NOMO-1 treated with dmso at 0.1 percent for 144 hours (cell line): Measurements from ENCODE around the gene AJM1.

ENCODE experiments used
- DNase-seq: peaks from one replicate; lab custom pipeline; 2025; ENCODE audit not compliant: unreplicated experiment; lab: John Stamatoyannopoulos, UW

The AJM1 gene

GRCh38 chr9:136807281-136808074, 34.8 kb upstream of the AJM1 start, which contains the start of gene RABL6:
Gene RABL6, plus strand, starts transcription at chr9:136807948. Its CDS starts 249 bp downstream, at chr9:136808197.
- DNase-seq, result peak; percentile 83

- DNase-seq, result no peak
Measured at GRCh38 chr9:136808075-136808805, 34.0 kb upstream of the AJM1 start.

- DNase-seq, result no peak
Measured at GRCh38 chr9:136808806-136809158, 33.5 kb upstream of the AJM1 start.

GRCh38 chr9:136814725-136815421, 27.4 kb upstream of the AJM1 start:
- DNase-seq, result no peak

GRCh38 chr9:136815422-136815782, 26.9 kb upstream of the AJM1 start:
- DNase-seq, result no peak

GRCh38 chr9:136820971-136821825, 21.1 kb upstream of the AJM1 start:
- no peak for DNase-seq

GRCh38 chr9:136821826-136822544, 20.3 kb upstream of the AJM1 start:
- no peak for DNase-seq

GRCh38 chr9:136823136-136824046, 18.9 kb upstream of the AJM1 start:
- DNase-seq, result no peak

- no peak for DNase-seq
Measured at GRCh38 chr9:136824496-136825225, 17.6 kb upstream of the AJM1 start.

GRCh38 chr9:136825295-136826187, 16.7 kb upstream of the AJM1 start:
- DNase-seq, result no peak

- no peak for DNase-seq
Measured at GRCh38 chr9:136826188-136826541, 16.1 kb upstream of the AJM1 start.

GRCh38 chr9:136826703-136827582, 15.3 kb upstream of the AJM1 start:
- DNase-seq, result no peak

- DNase-seq, result no peak
Measured at GRCh38 chr9:136827794-136828473, 14.3 kb upstream of the AJM1 start.

GRCh38 chr9:136828474-136829140, 13.7 kb upstream of the AJM1 start:
- no peak for DNase-seq

GRCh38 chr9:136829412-136829811, 12.9 kb upstream of the AJM1 start:
- no peak for DNase-seq
